ENCODE results near the gene CSTF3.
A peak's percentile ranks its signal among the peaks of the same experiment; 100 is the strongest.

Gene CSTF3

GRCh38 chr11:33161120-33162005 is at the start of gene CSTF3:
Gene CSTF3, minus strand, starts transcription at chr11:33161480. Its CDS starts 155 bp downstream, at chr11:33161325.
- FAIRE-seq: no peak
- TF ChIP-seq, protein P1, sequence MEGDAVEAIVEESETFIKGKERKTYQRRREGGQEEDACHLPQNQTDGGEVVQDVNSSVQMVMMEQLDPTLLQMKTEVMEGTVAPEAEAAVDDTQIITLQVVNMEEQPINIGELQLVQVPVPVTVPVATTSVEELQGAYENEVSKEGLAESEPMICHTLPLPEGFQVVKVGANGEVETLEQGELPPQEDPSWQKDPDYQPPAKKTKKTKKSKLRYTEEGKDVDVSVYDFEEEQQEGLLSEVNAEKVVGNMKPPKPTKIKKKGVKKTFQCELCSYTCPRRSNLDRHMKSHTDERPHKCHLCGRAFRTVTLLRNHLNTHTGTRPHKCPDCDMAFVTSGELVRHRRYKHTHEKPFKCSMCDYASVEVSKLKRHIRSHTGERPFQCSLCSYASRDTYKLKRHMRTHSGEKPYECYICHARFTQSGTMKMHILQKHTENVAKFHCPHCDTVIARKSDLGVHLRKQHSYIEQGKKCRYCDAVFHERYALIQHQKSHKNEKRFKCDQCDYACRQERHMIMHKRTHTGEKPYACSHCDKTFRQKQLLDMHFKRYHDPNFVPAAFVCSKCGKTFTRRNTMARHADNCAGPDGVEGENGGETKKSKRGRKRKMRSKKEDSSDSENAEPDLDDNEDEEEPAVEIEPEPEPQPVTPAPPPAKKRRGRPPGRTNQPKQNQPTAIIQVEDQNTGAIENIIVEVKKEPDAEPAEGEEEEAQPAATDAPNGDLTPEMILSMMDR (IDR thresholded peaks at IDR 0.05; ENCODE audit: insufficient read depth, missing control alignments): no peak
- peak; percentile 43 for DNase-seq (ENCODE audit: insufficient read length, low spot score)

DNA sequence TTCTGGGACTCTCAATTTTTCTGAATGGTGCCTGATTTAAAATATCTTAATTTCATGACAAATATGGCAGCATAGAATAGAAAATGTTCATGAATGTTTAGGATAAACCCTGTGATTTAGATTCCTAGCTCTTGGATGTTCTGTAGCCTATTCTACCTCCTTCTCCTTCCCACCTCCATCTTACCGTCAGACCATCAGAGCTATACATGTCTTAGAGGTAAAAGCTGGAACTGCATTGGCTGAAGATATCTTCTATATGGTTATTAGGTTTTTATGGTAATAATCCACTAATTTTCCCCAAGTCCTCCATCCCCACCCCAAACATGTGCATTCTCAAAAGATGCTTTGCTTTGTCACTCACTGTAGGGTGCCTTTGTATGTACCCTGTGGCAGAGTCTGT is 46.9 kb upstream of the CSTF3 start:
- DNase-seq (ENCODE audit: insufficient read length, low spot score) (no peak), FAIRE-seq (no peak)
- TF ChIP-seq, protein P1 (IDR thresholded peaks at IDR 0.05; ENCODE audit: insufficient read depth, missing control alignments): no peak

DNA sequence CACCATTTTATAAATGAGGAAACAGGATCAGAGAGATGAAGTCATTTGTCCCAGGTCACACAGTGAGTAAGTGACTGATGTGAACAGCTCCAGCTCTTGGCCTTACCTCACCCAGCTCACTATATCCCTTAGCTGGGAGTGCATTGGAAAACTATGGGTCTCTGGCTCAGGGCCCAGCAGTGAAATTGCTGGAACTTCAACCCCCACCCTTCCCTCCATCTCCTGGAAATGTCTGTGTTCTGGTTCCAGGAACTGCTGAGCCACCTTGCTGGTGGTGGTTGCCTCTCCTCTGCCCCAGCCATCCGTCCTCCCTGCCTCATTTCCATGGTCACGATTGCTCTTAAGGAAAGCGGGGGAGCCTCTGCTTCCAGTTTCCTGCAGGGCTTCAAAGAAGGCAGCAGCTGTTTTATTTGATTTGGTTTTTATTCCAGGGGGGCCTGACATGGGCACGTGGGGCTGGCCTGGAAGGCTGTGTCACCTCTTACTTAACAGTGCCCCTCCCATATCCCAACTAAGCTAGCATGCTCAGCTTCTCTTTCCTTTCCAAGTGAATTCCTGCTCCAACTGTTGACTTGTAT is 46.2 kb upstream of the CSTF3 start:
- TF ChIP-seq, protein P1 (IDR thresholded peaks at IDR 0.05; ENCODE audit: insufficient read depth, missing control alignments): no peak
- DNase-seq (ENCODE audit: insufficient read length, low spot score): no peak
- FAIRE-seq: no peak

- DNase-seq (ENCODE audit: insufficient read length, low spot score) (no peak), FAIRE-seq (no peak)
- TF ChIP-seq, protein P1 (IDR thresholded peaks at IDR 0.05; ENCODE audit: insufficient read depth, missing control alignments): no peak
Measured at GRCh38 chr11:33197915-33198727, 36.8 kb upstream of the CSTF3 start.

- no peak for DNase-seq (ENCODE audit: insufficient read length, low spot score)
- no peak for FAIRE-seq
- TF ChIP-seq, protein P1 (IDR thresholded peaks at IDR 0.05; ENCODE audit: insufficient read depth, missing control alignments): no peak
Measured at GRCh38 chr11:33195462-33196173, 34.3 kb upstream of the CSTF3 start.

DNA sequence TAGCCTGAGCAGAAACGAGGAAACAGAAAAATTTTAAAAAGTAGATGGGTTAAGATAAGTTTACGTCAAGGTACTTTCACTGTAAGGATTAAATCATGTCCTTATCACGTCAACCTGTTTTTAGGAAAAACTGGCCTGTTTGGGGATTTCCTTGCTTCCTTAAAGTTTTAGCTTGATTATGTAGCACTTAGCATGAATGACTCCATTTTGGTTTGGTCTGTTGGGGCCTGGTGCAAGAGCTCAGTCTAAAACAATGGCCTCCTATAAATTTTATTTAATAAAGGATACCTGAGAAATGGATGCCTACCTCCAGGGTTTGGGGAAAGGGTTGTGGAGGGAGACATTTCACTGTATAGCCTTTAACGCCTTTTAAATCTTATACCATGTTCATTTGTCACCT is 33.2 kb upstream of the CSTF3 start:
- FAIRE-seq (no peak), DNase-seq (ENCODE audit: insufficient read length, low spot score) (no peak)
- TF ChIP-seq, protein P1 (IDR thresholded peaks at IDR 0.05; ENCODE audit: insufficient read depth, missing control alignments): no peak

Data from D721Med (cell line).